ENCODE measurements around the gene P4HA2.

The P4HA2 gene

DNA sequence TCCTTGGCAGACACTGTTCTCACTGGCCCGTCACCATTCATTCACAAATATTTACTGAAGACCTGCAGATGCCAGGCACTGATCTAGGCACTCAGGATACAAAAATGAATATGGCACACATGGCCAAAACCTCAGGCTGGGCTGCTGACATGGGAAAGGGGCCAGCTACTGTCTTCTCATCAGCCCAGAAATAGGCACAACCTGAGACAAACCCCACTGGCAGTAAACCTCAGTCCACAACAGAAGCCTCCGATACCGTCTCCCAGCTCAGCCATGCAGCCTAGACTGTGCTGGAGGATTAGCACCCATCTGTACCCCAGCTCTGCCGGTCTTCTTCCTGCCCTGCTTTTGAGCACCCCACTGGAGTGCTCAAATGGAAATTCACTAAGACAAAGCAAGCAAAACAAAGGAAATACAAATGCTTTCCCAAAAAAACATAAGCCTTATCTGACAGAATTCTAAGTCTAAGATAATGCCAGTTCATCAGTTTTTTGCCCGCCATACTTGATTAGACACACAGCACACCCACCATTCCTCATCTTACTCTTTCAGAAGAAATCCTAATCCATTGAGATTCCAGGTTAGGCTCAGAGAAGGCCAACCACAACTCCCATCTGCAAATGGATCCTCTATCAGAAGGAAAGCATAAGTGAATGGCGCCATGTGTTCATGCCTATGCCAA lies 8.2 kb downstream of the P4HA2 start:
- TF ChIP-seq POLR2AphosphoS5 (IDR thresholded peaks at IDR 0.05; ENCODE audit: low read depth, low read length) (no peak), TAF1 (IDR thresholded peaks at IDR 0.05; ENCODE audit: borderline replicate concordance, insufficient read depth, low read length) (no peak), SIN3A (IDR thresholded peaks at IDR 0.05; ENCODE audit: borderline replicate concordance, insufficient read depth, low read length) (no peak), FOXP2 (optimal IDR thresholded peaks at IDR 0.05; ENCODE audit: borderline replicate concordance, extremely low read depth, extremely low read length, insufficient read depth) (no peak)
- TF ChIP-seq, protein P1, sequence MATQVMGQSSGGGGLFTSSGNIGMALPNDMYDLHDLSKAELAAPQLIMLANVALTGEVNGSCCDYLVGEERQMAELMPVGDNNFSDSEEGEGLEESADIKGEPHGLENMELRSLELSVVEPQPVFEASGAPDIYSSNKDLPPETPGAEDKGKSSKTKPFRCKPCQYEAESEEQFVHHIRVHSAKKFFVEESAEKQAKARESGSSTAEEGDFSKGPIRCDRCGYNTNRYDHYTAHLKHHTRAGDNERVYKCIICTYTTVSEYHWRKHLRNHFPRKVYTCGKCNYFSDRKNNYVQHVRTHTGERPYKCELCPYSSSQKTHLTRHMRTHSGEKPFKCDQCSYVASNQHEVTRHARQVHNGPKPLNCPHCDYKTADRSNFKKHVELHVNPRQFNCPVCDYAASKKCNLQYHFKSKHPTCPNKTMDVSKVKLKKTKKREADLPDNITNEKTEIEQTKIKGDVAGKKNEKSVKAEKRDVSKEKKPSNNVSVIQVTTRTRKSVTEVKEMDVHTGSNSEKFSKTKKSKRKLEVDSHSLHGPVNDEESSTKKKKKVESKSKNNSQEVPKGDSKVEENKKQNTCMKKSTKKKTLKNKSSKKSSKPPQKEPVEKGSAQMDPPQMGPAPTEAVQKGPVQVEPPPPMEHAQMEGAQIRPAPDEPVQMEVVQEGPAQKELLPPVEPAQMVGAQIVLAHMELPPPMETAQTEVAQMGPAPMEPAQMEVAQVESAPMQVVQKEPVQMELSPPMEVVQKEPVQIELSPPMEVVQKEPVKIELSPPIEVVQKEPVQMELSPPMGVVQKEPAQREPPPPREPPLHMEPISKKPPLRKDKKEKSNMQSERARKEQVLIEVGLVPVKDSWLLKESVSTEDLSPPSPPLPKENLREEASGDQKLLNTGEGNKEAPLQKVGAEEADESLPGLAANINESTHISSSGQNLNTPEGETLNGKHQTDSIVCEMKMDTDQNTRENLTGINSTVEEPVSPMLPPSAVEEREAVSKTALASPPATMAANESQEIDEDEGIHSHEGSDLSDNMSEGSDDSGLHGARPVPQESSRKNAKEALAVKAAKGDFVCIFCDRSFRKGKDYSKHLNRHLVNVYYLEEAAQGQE (IDR thresholded peaks at IDR 0.05; ENCODE audit: insufficient read depth in 1 of 2, low read depth in 2 of 2, low read length in 2 of 2) = no peak

DNA sequence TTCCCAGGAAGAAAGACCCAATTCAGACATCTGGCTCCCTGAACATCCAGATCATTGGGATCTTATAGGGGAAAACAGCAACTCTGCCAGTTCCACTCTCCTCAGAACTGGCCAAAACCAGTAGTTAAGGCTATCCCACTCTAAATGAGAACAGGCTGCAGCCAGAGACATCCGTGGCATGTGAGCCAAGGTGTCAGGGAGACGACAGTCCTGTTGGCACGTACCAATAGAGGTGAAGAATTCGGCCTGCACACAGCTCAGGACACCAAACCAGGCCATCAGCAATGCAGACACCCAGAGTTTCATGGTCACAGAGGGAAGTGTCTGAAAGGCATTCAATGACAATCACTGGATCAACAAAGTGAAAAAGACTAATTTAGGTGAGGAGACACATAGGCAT lies 9.3 kb downstream of the P4HA2 start:
- TF ChIP-seq, protein P1 (IDR thresholded peaks at IDR 0.05; ENCODE audit: insufficient read depth in 1 of 2, low read depth in 2 of 2, low read length in 2 of 2) = no peak
- TF ChIP-seq TAF1 (IDR thresholded peaks at IDR 0.05; ENCODE audit: borderline replicate concordance, insufficient read depth, low read length) (no peak), POLR2AphosphoS5 (IDR thresholded peaks at IDR 0.05; ENCODE audit: low read depth, low read length) (no peak), SIN3A (IDR thresholded peaks at IDR 0.05; ENCODE audit: borderline replicate concordance, insufficient read depth, low read length) (no peak), FOXP2 (optimal IDR thresholded peaks at IDR 0.05; ENCODE audit: borderline replicate concordance, extremely low read depth, extremely low read length, insufficient read depth) (no peak)

DNA sequence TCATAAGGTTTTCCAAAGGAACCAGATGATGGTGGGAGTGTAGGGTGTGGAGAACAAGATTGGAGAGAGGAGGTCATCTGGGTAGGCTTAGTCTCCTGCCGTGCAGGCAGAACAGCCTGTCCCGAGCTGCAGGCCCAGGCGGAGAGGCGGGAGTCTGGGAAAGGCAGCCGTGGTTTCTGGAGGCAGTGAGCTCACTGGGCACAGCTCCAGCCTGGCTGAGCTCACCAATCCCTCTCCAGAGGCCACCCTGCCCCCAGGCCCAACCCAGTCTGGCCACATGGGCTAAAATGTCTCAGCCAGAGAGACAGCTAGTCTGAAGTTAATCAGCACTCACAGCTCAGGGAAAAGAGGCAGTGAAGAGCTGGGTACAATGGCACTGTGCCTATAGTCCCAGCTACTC lies 12.3 kb downstream of the P4HA2 start:
- TF ChIP-seq, protein P1 (IDR thresholded peaks at IDR 0.05; ENCODE audit: insufficient read depth in 1 of 2, low read depth in 2 of 2, low read length in 2 of 2) = no peak
- TF ChIP-seq SIN3A (IDR thresholded peaks at IDR 0.05; ENCODE audit: borderline replicate concordance, insufficient read depth, low read length) (no peak), TAF1 (IDR thresholded peaks at IDR 0.05; ENCODE audit: borderline replicate concordance, insufficient read depth, low read length) (no peak), FOXP2 (optimal IDR thresholded peaks at IDR 0.05; ENCODE audit: borderline replicate concordance, extremely low read depth, extremely low read length, insufficient read depth) (peak; percentile 44), POLR2AphosphoS5 (IDR thresholded peaks at IDR 0.05; ENCODE audit: low read depth, low read length) (no peak)

- TF ChIP-seq, protein P1 (IDR thresholded peaks at IDR 0.05; ENCODE audit: insufficient read depth in 1 of 2, low read depth in 2 of 2, low read length in 2 of 2) = no peak
- TF ChIP-seq TAF1 (IDR thresholded peaks at IDR 0.05; ENCODE audit: borderline replicate concordance, insufficient read depth, low read length) (no peak), POLR2AphosphoS5 (IDR thresholded peaks at IDR 0.05; ENCODE audit: low read depth, low read length) (no peak), FOXP2 (optimal IDR thresholded peaks at IDR 0.05; ENCODE audit: borderline replicate concordance, extremely low read depth, extremely low read length, insufficient read depth) (no peak), SIN3A (IDR thresholded peaks at IDR 0.05; ENCODE audit: borderline replicate concordance, insufficient read depth, low read length) (no peak)
These were observed 13.2 kb downstream of the P4HA2 start for GRCh38 chr5:132214491-132214890.
